ENCODE results near the gene HERC2.
"Not testable (repeated sequence)": the region's sequence is repeated elsewhere in the genome, so short reads cannot be mapped to it uniquely, and the experiment has no call there.

Gene HERC2

DNA sequence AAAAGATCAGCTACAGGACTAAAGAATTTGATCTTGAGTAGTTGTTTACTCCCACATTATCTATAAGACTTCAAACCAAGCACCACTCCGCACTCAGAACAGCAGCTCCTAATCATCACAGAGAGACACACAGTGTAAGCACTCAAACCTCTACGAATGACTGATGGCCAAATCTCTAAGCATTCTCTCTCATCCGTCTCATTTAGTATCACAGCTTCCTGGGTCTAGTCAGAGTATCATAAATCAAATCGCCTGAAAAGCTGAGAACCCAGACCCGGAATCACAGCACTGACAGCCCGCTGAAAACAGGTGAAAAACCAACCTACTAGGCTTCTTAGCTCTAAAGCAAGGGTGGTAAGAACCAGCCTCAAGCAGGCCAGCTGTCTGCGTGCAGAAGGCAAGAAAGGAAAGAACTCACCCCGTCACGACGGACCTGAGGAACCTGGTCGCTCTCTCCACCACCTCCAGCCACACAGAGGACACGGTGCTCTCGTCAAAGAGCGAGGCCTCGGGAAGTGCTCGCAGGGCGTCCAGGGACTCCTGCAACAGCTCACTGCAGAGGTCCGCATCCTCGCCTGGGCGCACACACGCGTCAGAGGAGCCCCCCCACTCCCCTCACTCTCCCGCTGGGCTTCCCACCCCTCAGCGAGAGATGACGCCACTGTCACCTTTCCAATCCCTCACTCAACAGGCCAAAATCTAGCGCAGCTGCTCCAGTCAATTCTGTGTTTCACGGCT lies 47.9 kb downstream of the HERC2 start:
- DNase-seq = no peak

DNA sequence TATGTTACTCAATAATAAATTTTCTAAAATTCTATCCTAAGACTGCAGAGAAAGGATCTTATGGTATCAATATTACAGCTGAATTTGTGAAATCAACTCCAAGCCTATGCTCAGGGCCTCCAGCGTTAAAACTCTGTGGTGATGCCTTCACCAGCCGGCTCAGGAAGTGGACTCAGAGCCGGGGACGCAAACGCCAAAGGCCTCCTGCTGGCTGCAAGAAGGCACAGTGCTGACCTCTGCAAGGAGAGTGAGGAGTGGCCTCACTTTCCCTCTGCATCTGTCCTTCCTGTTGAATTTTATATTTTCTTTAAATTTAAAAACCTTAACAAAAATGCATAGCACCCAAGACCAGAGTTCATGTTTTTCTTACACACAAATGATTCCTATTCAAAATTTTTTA lies 48.5 kb downstream of the HERC2 start:
- no peak for DNase-seq

DNA sequence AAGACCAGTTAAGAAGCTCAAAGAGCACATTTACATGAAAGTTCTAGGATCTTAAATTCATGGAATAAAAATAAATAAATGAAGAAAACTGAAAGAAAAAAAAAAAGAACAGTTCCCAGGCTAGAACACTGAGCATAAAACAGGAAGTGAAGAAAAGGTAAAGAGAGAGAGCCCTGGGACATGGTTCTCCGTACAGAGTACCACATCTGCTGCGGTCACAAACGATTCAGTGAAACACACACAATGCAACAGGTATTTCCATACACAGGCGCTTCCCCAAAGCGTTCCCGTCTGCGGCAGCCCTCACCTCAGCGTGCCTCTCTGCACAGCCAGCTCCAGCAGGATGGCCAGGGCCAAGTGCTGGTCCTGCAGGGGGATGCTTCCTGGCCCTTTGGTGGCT lies 49.4 kb downstream of the HERC2 start:
- no peak for DNase-seq

DNA sequence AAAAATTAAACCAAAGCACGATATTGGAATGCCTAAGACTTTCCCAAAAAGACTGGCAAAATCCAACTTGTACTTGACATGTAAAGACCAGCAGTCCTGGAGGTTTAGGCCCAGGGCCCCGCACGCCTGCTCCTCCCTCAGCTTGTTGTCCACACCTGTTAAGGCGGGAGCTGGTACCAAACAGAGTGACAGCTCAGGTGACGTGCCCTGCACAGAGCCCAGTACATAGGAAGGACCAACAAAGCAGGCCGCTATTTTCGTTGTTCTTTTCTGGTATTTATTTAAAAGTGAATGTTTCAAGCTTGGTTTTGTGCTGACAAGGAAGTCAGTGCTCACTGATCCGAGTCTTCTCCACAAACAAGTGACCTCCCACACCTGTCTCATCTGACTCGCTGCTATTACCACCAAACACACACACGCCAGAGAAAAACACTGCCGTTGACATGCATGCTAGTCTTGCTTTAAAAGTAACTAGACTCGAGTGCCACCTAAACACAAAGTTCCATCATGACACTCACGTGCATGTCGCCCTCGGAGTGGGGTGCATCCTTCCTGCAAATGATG lies 50.2 kb downstream of the HERC2 start:
- no peak for DNase-seq

DNA sequence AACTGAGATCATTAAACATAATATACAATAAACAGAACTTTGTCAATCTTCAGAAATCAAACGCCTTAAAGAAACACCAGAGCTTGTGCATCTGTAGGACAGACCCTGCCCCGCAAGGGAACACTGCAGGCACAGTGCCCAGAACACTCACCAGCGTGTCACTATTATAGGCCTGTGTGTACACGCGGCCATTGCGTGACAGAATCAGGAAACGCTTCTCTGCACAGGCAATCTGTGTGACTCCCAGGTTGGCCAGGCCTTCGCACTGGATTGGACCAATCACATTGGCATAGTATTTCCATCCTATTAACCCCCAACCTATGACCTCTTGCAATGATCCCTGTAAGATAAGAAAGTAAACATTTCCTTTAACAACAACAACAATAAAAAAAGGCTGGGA lies 52.9 kb downstream of the HERC2 start:
- DNase-seq = no peak

DNA sequence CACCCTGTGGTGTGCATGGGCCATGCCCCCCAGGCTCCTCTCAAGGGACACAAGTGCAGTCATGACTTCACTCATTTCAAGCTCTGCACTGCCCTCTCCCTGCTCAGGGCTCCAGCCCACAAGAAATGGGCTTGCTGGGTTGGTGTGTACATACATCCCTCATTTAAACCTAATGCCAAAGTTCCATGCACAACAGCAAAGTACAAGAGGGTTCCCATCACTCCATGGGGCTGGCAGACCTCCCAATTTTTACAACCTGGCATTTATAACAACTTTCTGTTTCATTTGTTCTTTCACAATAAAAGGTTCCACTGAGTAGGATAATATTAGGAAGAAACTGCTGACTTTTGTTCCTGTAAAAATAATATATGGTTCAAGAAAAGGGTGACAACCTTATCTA lies 54.3 kb downstream of the HERC2 start:
- no peak for DNase-seq

DNA sequence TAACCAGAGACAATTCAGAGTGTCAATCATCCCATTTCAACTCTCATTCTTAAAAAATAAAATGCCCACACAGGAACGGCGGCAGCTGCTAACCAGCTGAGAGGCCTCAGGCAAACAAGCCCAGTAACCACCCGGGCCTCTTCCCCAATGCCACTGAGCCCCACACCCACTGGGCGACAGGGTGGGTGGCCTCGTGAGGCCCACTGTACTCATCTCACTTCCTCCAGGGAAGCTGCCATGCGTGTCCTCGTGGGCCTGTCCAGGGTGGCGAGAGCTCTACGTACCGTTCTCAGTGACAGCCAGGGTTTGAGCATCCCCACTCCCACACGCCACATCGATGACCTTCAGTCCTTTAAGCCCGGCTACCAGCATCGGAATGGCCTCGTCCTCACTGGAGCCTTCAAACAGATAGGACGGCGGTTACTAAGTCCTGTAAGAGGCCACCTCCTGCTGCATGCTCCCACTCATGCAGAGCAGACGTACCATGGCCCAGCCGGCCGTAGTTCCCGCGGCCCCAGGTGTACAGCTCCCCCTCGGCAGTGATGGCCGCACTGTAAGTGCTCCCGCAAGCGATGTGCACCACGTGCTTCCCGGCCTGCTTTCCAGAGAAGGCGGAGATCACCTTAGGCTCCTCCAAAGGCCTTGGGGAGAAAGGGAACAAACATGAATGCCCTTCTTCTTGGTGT lies 56.5 kb downstream of the HERC2 start:
- DNase-seq = no peak

DNA sequence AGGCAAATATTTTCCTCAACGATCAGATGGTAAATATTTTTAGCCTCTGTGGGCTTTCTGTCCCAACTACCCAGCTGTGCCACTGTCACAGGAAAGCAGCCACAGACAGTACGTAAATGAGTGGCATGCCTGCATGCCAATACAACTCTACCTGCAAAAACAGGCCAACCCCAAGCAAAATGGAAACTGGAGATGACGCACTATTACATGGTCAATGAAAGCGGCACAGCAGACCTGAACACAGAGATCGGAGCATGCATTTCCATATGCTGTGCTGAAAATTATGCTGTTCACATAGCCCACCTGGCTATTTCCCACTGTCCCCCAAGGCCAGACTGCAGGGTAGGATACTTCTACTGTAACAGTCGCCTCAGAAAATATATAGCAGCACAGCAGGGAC lies 57.8 kb downstream of the HERC2 start:
- DNase-seq = no peak

DNA sequence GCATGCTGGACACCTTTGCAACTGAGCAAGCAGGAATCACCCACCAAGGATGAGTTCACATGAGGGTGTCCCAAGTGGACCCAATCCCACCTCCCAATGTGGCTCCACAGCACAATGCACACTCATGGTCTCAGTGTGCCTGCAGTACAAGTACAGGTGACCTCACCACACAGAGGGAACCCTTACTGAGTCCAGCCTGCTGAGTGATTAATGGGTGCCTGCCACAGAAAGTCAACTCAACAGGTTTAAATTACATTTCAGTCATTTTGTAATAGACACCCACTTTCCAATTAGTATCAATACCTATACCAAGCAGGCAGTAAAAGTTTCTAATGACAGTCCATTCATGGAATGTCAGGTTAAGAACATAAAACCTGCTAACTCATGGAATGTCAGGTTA lies 59.5 kb downstream of the HERC2 start:
- DNase-seq = no peak

DNA sequence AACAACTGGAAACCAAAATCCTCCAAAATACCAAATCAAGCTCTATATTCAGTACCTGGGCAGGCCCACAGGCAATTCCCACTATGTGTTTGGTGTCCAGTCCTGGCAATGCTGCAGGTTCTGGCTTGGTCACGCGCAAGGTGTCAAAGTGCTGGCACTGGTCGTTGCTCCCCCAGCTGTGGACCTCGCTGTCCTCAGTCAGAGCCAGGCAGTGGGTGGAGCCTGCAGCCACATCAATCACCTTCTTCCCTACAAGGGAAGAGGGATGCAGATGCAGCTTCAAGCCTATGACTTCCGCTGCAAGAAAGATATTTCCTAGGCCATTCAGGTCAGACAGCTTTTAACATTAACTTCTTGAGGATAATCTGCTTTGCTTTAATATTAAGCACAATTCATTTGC lies 61.3 kb downstream of the HERC2 start:
- no peak for DNase-seq

DNA sequence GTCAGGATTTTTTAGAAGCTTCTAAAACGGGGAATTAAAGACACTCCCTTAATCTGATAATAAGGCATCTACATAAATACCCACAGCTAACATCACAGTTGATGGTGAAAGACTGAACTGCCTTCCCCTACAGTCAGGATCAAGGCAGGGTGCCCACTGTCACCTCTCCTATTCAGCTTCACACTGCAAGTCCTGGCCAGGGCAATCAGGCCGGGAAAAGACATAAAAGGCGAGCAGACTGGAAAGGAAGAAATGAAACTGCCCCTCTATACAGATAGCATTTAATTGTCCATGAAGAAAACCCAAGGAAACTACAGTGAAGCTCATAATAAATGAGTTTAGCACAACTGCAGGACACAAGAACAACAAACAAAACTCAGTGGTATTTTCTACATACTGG lies 61.7 kb downstream of the HERC2 start:
- no peak for DNase-seq

DNA sequence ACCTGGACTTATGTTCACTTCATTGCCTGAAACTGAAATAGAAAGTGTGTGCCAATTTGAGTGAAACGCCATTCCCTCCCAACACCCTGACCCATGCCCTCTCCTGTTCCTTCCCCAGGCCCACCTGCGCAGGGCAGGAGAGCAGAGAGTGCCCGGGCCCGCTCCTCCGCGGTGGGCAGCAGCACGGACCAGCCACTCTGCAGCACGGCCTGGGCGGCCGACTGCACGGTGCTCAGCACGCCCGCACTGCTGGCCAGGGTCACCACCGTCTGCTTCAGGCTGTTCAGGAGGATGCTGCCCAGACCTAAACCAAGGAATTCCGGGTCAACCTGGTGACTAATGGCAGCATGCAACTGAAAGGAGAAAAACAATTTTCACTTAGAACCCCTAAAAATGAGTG lies 66.0 kb downstream of the HERC2 start:
- no peak for DNase-seq

DNA sequence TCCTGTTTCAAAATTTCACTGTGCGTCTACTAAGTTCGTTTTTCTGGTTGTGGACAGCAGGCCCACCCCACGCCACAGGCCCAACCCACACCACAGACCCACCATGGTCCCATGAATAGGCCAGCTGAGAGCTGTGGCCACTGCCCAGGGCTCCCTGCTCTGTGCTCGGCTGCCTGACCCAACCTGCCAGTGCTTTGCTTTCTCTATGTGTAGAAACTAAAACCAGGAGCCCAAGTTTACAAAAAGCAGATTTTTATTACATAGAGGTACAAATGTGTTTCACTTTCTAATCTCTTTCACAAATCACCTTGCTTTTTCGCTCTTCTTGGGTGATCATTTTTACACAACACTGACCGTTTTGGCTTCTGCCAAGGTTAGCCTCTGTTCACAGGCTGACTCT lies 69.1 kb downstream of the HERC2 start:
- DNase-seq = no peak

DNA sequence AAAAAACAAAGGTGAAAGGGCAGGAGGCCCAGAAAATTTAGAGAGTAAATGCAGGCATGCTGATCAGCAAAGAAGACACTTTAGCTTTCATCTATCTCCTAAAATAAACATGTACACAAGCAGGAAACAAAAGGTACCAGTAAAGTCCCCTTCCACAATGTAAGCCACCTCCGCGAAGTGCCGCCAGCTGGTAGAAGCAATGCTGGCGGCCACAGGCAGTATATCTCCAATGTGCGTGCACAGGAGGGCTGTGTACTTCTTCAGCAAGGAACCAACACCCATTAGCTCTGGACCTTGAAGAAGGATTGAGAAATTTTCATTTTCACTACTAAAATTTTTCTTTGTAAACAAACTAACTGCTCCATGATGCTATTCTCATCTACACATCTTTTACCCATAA lies 75.4 kb downstream of the HERC2 start:
- DNase-seq = no peak

DNA sequence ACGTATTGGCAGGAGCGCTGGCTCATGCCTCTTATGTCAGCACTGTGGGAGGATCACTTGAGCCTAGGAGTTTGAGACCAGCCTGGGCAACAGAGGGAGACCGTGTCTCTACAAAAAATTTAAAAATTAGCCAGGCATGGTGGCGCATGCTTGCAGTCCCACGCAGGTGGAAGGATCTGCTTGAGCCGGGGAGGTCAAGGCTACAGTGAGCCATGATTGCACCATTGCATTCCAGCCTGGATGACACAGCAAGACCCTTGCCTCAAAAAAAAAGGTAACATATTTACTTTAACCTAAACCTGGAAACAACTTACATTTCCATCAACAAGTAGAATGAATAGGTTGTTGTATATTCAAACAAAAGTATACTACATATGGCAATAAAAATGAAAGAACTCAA lies 78.1 kb downstream of the HERC2 start:
- DNase-seq = no peak

DNA sequence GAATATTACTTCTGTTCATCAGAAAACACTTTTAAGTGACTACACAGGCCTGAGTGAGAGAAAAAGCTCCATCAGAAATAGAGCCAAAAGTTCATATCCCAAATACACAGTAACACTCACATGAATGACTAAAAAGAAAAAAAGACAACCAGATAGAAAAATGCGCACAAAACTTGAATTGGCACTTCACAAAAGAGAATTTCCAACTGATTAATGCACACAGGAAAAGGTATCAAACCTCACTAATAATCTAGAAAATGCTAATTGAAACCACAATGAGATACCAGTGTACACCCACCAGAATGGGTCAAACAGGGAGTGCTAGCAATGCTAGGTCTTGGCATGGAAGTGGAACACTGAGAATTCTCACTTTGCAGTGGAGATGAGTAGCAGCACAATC lies 78.6 kb downstream of the HERC2 start:
- no peak for DNase-seq

DNA sequence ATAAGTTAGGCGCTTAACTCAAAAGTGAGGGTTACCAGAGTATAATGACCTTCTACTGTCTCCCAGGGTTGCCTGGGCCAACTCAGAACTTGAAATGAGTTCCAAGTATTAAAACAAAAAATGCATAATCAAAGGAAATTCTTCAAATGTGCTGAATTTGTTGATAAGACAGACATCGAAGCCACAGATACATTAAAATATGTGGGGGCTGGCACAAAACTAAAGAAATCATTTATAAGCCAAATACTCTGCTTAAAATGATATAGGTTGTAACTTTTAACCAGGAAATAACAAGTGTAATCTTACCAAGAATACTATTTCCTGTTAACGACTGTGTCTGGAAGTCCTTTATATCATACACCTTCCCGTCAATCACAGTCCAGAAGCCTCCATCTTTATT lies 83.7 kb downstream of the HERC2 start:
- DNase-seq = not testable (repeated sequence)

DNA sequence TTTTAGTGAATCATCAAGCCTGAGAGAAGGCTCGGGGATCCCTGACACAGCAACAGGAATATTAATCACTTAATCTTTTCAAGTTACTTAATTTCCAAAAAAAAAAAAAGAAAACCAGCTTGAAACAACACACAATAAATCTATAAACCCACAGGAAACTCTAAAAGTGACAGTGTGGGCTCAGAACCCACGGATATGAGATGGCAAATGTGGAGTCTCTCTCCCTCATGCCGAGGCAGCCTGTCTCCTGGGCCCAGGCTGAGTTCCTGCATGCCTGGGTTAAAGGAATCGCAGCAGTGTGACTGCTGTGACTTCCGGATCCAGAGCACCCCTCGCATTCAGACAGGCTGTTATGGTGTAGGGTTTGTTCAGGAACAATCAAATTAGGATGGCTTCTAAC lies 90.2 kb downstream of the HERC2 start:
- not testable (repeated sequence) for DNase-seq

DNA sequence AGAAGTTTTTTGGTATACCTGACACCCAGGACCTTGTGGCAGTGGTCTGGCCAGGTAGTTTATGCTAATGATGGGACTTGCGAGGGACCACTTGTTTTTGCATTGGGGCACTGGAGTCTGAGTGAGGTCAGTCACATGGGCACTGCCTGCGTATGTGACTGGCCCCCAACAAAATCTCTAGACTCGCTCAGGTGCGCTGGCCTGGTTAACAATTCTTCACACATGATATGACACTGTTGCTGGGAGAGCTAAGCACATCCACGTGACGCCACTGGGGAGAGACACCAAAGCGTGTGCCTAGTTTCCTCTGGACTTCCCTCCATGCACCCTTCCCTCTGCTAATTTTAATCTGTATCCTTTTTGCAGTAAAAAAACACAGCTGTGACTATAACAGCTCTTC lies 90.6 kb downstream of the HERC2 start:
- not testable (repeated sequence) for DNase-seq

DNA sequence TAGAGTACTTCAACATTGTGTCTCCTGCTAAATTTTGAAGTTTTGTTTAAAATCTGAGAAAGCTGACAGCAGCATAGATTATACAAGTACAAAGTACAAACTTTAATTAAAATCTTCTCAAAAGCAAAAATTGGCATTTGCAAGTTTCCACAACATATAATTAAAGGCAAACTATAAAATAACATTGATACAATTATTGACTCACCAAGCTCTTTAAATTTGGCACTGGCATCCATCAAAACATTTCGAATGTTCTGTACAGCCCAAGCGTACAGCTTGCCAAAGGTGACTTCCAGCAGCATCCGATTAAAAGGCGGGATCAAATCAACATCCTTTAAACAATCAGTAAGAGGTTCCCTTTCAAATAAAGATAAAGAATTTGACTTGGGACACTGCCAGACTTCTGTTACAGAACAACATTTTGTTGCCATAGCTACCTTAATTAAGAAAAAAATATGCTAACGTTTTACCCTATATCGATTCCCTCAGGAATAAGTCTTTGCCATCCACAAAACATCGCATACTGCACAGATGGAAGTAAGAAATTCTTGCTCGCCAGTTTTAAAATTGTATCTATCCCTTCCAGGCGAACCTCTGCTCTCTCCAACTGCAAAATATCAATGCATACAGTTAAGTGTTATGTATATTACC lies 92.9 kb downstream of the HERC2 start:
- DNase-seq = not testable (repeated sequence)

DNA sequence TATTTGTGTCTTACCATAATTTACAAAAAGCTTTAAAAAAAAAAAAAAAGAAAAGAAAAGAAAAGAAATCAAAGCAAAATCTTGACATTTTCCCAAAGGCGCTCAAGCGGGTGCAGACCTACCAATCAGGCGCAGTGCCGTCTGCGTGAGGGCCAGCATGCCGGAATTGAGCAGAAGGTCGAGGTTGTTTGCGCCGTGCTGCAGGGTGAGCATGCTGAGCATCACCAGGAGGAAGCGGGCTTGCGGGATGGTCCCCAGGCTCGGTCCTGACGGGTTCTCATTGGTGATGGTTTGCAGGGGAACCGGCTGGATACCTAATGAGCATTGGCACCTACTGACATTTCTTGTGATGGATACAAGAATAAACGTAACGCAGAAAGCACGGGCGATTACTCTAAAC lies 93.9 kb downstream of the HERC2 start:
- DNase-seq = no peak

DNA sequence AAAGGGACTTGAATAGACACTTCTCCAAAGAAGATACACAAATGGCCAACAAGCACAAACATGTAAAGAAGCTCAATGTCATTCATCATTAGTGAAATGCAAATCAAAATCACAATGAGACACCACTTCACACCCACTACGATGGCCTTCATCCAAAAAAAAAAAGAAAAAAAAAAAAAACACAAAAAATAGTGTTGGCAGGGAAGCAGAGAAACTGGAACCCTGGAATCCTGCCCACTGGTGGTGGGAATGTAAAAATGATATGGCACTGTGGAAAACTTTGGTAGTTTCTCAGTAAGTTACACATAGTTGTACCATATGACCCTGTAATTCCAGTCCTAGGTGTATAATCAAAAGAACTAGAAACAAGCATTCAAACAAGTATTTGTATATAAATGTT lies 94.7 kb downstream of the HERC2 start:
- not testable (repeated sequence) for DNase-seq

DNA sequence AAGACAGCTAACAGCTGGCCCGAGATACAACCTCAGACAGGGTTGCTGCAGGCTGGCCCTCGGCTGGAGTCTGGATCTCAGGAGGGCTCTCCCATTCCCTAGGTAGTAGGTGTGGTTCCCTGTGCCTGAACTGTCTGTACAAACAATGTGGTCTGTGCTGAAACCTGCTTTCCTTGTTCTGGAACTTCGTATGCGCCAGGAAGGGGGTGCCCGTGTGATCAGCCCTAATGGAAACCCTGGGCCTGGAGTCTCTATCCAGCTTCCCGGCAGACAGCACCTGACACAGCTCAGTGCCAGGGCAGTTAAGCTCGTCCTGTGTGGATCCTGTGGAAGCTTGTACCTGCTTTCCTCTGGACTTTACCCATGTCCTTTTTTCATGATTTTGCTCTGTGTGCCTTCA lies 99.4 kb downstream of the HERC2 start:
- not testable (repeated sequence) for DNase-seq

DNA sequence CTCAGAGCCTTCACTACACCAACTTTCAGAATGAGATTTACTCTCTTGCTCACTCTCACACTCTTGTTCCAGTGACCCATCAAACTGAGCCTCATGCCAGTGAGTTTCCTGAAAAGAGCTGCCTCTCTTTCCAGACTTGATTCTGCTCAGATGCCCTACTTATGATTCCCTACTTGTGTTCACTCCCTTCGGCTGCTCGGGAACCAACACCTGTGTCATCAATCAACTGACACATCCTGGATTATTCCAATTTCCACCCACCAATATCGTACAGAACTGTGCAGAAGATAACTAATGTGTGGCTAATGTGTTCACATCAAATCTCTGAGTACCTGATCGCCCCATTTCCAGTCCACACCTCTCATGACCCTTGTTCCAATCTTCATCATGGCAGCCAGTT lies 100.3 kb downstream of the HERC2 start:
- not testable (repeated sequence) for DNase-seq

Measured in cortex of kidney (tissue), 1 donor.